Mammary epithelial cell (primary cell): ENCODE measurements around the gene S100Z.

ENCODE experiments used
- EZH2 ChIP-seq: IDR thresholded peaks from 2 replicates; pipeline ENCODE4 v1.6.1; 2012; ENCODE audit warnings: low read length, inconsistent platforms, borderline replicate concordance
- TF ChIP-seq, protein P1 (sequence below), 2 donors: IDR thresholded peaks in 1 of 2; conservative IDR thresholded peaks in 1 of 2; 2 replicates each; pipeline ENCODE4 v1.5.1; 2011 to 2012; ENCODE audit warnings: inconsistent platforms in 2 of 2, low read length in 2 of 2, mild to moderate bottlenecking in 2 of 2, control low read depth in 1 of 2, low read depth in 1 of 2; ENCODE audit not compliant: insufficient read depth in 1 of 2; ENCODE audit errors: extremely low read depth in 1 of 2

GRCh38 chr5:76807296-76807695 is 42.5 kb upstream of the S100Z start:
- TF ChIP-seq, protein P1, sequence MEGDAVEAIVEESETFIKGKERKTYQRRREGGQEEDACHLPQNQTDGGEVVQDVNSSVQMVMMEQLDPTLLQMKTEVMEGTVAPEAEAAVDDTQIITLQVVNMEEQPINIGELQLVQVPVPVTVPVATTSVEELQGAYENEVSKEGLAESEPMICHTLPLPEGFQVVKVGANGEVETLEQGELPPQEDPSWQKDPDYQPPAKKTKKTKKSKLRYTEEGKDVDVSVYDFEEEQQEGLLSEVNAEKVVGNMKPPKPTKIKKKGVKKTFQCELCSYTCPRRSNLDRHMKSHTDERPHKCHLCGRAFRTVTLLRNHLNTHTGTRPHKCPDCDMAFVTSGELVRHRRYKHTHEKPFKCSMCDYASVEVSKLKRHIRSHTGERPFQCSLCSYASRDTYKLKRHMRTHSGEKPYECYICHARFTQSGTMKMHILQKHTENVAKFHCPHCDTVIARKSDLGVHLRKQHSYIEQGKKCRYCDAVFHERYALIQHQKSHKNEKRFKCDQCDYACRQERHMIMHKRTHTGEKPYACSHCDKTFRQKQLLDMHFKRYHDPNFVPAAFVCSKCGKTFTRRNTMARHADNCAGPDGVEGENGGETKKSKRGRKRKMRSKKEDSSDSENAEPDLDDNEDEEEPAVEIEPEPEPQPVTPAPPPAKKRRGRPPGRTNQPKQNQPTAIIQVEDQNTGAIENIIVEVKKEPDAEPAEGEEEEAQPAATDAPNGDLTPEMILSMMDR (conservative IDR thresholded peaks at IDR 0.05 in 1 of 2, IDR thresholded peaks at IDR 0.05 in 1 of 2; ENCODE audit: extremely low read depth in 1 of 2, insufficient read depth in 1 of 2, low read depth in 1 of 2, low read length in 2 of 2): no peak
- no peak for TF ChIP-seq EZH2
